Embryonic facial prominence (tissue), 1 donor: ENCODE results near the gene ZNHIT2.

ENCODE experiments used
- DNase-seq: peaks from one replicate; pipeline ENCODE4 v3.0.0-alpha.2; 2016; ENCODE audit errors: extremely low spot score

ZNHIT2 gene

DNA sequence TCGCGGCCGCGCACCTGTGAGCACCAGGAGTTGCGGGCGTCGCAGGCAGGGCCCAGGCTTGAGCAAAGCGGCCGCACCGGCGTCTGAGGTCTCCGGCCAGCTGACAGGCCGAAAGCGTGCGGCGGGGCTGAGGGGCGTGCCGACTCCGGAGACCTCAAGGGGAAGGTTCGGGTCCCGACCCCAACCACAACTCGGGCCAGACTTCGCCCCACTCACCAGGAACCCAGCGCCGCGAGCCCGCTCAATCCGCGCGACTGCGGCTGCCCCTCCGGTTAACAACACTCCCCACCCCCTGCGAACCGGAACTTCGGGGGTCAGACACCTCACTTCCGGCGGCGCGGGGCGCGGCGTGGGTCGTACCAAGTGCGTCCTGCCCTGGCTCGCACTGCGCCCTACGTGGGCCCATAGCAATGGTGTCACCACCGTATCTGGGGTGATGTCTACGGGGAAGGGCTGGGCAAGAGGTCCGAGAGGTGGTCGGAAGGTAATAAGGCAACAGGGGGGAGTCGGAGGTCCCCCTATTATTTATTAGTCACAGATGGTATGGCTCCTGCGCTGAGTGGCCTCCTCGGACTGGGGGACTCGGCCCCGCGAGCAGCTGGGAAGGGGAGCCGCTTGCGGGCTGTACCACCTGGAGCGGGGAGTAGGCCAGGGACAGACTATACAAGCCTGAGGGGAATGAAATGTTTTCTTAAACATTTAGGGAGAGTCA, 16.9 kb upstream of the ZNHIT2 start, which contains the start of gene SYVN1:
TSS of gene SYVN1 (minus strand) at position 280 of the 712 bp plus-strand sequence. CDS start 918 bp downstream, outside the sequence.
- DNase-seq: peak; percentile 83

- DNase-seq: no peak
Observed at GRCh38 chr11:65133724-65134123, 16.2 kb upstream of the ZNHIT2 start.

GRCh38 chr11:65132988-65133700, 15.6 kb upstream of the ZNHIT2 start:
- DNase-seq: no peak

DNA sequence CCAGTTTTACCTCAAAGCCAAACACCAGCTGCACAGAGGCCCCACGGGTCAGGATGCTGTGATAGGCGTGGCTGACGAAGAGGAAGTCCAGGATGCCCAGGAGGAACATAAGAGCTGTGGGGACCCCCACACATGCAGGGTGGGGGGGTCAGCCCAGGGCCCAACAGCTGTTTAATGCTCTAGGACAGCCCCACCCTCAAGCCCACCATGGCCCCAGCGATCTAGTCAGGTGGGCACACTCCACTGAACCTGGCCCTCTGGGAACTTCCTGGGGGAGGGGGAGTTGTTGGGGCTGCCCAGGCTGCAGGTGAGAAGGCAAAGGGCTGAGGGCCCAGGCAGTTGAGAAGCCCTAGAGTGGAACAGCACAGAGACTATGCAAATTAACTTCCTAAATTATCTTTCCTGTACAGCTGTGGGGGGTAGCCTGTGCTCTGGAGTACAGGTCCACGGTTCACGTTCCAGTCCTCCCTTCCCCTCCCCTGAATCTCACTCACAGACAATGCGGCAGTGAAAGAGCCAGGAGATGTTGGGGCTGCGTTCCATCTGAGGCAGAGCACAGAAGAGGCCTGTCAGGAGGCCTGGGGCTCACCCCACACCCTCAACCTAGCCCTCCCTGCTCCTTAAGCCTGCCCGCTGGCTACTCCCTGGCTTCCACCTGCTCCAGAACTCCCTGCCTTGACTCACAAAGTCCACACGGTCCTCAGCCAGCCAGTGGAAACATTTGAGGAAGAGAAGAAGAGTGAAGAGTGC, 14.9 kb upstream of the ZNHIT2 start:
- no peak for DNase-seq

- no peak for DNase-seq
Observed at GRCh38 chr11:65131895-65132237, 14.4 kb upstream of the ZNHIT2 start.

DNA sequence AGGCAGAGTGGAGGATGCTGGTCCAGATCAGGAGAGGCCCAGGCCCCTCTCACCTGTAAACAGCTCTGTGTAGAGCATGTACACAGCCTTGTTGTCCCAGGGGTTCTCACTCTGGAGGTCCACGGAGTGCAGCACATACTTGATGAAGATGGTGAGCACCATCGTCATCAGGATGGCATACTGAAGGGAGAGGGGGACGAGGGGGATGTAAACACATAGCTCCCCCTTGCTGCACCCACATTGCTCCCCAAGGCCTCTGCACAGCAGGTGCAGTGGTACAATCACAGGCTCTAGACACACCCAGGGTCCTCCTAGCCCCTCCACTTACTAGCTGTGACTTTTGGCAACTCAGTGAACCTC, 13.9 kb upstream of the ZNHIT2 start:
- DNase-seq: no peak

- DNase-seq: no peak
Observed at GRCh38 chr11:65130631-65131416, 13.3 kb upstream of the ZNHIT2 start.

- DNase-seq: no peak
Observed at GRCh38 chr11:65129649-65130441, 12.3 kb upstream of the ZNHIT2 start.

- no peak for DNase-seq
Observed at GRCh38 chr11:65128182-65129145, 11.0 kb upstream of the ZNHIT2 start.

DNA sequence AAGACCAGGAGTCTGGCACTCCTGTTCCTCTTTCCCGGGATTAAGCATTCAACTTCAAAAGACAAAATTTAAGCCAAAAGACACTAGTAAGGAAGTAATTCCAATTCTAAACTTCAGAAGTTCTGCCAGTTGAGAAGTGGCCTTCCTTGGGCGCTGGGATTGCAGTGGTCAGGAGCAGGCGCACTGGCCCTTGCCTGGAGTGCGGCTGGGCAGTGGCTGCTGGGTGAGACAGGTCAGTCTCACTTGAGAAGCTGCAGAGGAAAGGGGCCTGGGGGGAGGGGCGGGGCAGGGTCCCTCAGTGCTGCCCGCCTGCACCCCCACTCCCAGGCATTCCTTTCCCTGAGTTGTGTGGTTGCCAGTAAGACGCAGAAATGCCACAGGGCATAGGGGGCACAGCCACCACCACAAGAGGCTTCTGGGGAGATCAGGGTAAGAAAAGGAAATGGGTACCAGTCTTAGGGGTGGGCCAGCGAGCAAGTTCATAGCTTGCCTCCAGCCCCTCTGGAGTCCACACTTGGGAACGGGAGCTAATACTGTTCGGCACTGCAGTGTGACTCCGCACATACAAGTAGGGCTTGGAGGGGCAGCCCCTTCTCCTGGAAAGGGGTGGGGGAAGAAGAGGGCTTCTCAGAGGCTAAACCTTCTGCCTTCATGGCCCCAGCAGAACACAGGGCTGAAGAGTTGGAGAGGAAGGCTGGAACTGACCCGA, 10.1 kb upstream of the ZNHIT2 start:
- DNase-seq: no peak

DNA sequence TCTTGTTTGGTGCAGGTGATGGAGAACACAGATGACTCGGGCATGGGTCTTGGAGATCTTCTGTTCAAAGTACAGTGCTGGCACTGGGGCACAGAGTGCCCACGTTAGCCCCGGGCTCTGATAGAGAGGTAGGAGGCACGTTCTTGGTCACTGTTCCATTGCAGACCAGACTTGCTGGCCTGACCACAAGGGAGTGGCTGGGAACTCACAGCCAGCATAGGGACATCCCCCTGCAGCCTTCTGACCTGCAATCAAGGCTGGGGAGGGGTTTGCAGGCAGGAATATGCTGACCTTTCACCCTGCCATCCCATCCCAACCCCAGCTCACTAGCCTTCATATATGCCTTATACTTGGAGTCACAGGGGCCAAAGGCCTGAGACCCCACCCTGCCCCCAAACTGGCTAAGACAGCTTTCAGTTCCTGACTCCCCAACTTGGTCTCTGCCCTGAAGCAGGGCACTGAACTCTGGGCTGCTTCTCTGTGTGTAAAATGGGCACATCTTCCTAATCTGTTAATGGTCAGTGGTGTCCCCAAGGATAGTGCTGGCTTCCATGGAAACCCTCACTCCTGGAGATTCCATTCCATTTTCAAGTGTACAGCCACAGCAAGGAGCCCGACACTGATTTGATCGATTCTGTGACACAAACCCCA, 9.2 kb upstream of the ZNHIT2 start:
- DNase-seq: no peak

- DNase-seq: no peak
Observed at GRCh38 chr11:65125197-65126056, 7.9 kb upstream of the ZNHIT2 start.

- no peak for DNase-seq
Observed at GRCh38 chr11:65124480-65125196, 7.1 kb upstream of the ZNHIT2 start.

DNA sequence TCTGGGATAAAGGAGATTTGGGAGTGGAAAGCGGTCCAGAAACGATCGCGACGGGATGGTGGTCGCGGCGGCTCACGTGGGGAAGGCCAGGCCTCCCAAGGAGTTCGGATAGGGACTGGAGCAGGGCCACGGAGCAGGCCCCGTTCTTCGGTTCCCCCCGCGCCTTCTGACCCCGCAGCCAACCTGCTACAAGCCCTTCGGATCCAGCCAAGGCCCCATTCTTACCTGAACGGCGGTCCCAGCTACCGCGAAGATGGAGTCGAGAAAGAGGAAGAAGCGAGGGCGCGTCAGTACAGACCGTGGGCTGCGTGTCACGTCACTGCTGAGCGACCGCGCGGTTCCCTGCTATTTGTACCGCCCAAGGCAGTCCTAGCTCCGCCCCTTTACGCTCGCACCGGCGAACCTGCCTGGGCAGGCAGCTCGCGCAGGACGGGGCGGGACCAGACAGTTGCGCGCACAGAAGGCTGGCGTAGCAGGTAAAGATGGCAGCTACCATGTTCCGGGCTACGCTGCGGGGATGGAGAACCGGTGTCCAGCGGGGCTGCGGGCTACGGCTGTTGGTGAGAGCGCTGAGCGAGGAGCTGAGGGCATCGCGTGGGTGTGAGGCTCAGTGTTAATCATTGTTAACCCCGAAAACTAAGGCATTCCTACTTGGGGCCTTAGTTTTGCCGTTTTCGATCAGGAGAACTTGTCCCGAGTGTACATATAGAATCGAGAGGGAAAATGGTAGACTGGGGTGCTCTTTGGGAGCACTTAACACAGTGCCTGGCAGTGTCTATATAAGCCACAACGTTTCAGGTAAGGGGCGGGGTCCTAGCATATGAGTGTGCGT, 4.6 kb upstream of the ZNHIT2 start, which contains the start of the genes FAU and MRPL49:
TSS of gene FAU (minus strand) at position 270 of the 832 bp plus-strand sequence. CDS start 321 bp downstream, outside the sequence.
TSS of gene MRPL49 (plus strand) at position 457 of the 832 bp plus-strand sequence. CDS start at position 483, 26 bp downstream.
- DNase-seq: peak; percentile 97

GRCh38 chr11:65121447-65121864, 4.0 kb upstream of the ZNHIT2 start:
- no peak for DNase-seq

DNA sequence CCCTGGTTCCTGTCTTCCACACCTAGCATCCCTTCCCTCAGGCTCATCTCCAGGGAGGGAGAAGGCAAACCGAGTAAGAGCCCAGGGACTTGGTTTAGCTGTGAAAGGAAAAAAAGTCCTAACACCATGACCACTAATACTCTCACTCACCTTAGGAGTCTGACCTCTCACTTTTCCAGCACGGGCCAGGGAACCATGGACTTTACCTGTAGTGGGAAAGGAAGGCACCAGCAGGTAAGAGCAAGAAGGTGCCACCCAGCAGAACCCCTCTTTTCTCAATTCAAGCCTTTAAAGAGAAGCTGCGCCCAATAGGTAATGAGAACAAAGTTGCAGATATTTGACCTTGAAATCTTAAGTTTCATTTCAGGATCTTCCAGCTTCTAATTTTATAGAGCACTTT, 3.3 kb upstream of the ZNHIT2 start:
- DNase-seq: no peak
